IMR-90 (cell line): ENCODE results near the gene OGFOD1. TPM values are rescaled to one million over a fixed set of nuclear protein-coding genes. Genes with fewer than 3 reads are reported as not detected.

ENCODE experiments used
- ATAC-seq: fragments of 200-7000 bp; cut with Tn5 transposase; 2 replicates; pipeline ENCODE4 v1.9.1; 2020; ENCODE audit warnings: low read depth, mild to moderate bottlenecking, moderate library complexity
- BruUV-seq: library from RNA; stranded (reverse); fragments of 400-500 nt; replicated peaks from 2 replicates; lab custom pipeline; 2021; lab: Mats Ljungman, UMichigan
- CTCF ChIA-PET: fragments of 300-600 bp; formaldehyde crosslinking; extraction: SDS; loops from one replicate; lab custom pipeline; 2021; ENCODE audit warnings: antibody characterized with exemption; lab: Yijun Ruan, JAX
- POLR2A ChIA-PET: fragments of 300-600 bp; sonication (Branson Sonifier 250); formaldehyde crosslinking; loops from one replicate; lab custom pipeline; 2022; ENCODE audit warnings: antibody characterized with exemption; ENCODE audit not compliant: unreplicated experiment; lab: Charles Lee
- DNase-seq: peaks from one replicate; pipeline ENCODE4 v3.0.0; 2013
- H2AFZ ChIP-seq: replicated peaks from 2 replicates; pipeline ENCODE3; 2013; ENCODE audit warnings: low read length, mild to moderate bottlenecking; ENCODE audit not compliant: poor library complexity
- H2AK5ac ChIP-seq: 2 replicates; pipeline ENCODE4 v1.6.1; 2013; ENCODE audit warnings: low read depth, low read length, inconsistent platforms
- H2AK9ac ChIP-seq: replicated peaks from 2 replicates; pipeline ENCODE3; 2013; ENCODE audit warnings: mild to moderate bottlenecking, low read depth, low read length, moderate library complexity; ENCODE audit not compliant: poor library complexity
- H2BK120ac ChIP-seq: 2 replicates; pipeline ENCODE4 v1.6.1; 2013; ENCODE audit warnings: low read depth, low read length, inconsistent platforms
- H2BK15ac ChIP-seq: 3 replicates; pipeline ENCODE4 v1.6.1; 2013; ENCODE audit warnings: low read depth, low read length, inconsistent platforms
- H2BK20ac ChIP-seq: 2 replicates; pipeline ENCODE4 v1.6.1; 2013; ENCODE audit warnings: low read depth, mild to moderate bottlenecking, inconsistent platforms, low read length, moderate library complexity
- H2BK5ac ChIP-seq: 2 replicates; pipeline ENCODE4 v1.6.1; 2013; ENCODE audit warnings: mild to moderate bottlenecking, low read depth, low read length, inconsistent platforms; ENCODE audit not compliant: poor library complexity, severe bottlenecking
- H3K14ac ChIP-seq: replicated peaks from 2 replicates; pipeline ENCODE4 v1.6.1; 2013; ENCODE audit warnings: low read depth, low read length, inconsistent platforms
- H3K18ac ChIP-seq: 2 replicates; pipeline ENCODE4 v1.6.1; 2013; ENCODE audit warnings: low read depth, low read length, control low read depth
- H3K23ac ChIP-seq: 2 replicates; pipeline ENCODE4 v1.6.1; 2013; ENCODE audit warnings: low read depth, low read length, inconsistent platforms
- H3K27ac ChIP-seq: 2 replicates; pipeline ENCODE4 v1.5.1; 2013; ENCODE audit warnings: mild to moderate bottlenecking, control low read depth, low read length; ENCODE audit not compliant: insufficient read depth
- H3K27me3 ChIP-seq: 2 replicates; pipeline ENCODE4 v1.6.1; 2013; ENCODE audit warnings: low read length; ENCODE audit not compliant: control insufficient read depth, insufficient read depth
- H3K36me3 ChIP-seq: 2 replicates; pipeline ENCODE4 v1.6.1; 2013; ENCODE audit warnings: low read length, mixed read lengths; ENCODE audit not compliant: control insufficient read depth, insufficient read depth
- H3K4ac ChIP-seq: 2 replicates; pipeline ENCODE4 v1.6.1; 2013; ENCODE audit warnings: low read depth, low read length, inconsistent platforms
- H3K4me1 ChIP-seq: 2 replicates; pipeline ENCODE4 v1.6.1; 2013; ENCODE audit warnings: low read length, mixed read lengths; ENCODE audit not compliant: control insufficient read depth, insufficient read depth
- H3K4me2 ChIP-seq: 2 replicates; pipeline ENCODE4 v1.6.1; 2013; ENCODE audit warnings: low read depth, mild to moderate bottlenecking, control low read depth, low read length, moderate library complexity
- H3K4me3 ChIP-seq: 2 replicates; pipeline ENCODE4 v1.5.1; 2013; ENCODE audit warnings: low read depth, mild to moderate bottlenecking, control low read depth, low read length, moderate library complexity; ENCODE audit not compliant: insufficient read depth
- H3K56ac ChIP-seq: 2 replicates; pipeline ENCODE4 v1.6.1; 2013; ENCODE audit warnings: low read length, inconsistent platforms; ENCODE audit not compliant: insufficient read depth; ENCODE audit errors: extremely low read depth
- H3K79me1 ChIP-seq, 2 experiments: 2 replicates each; pipeline ENCODE4 v1.6.1; 2013; ENCODE audit warnings: low read length in 2 of 2, inconsistent platforms in 1 of 2, low read depth in 1 of 2
- H3K9ac ChIP-seq: 2 replicates; pipeline ENCODE4 v1.6.1; 2013; ENCODE audit warnings: low read depth, low read length, control low read depth
- H3K9me1 ChIP-seq: 2 replicates; pipeline ENCODE4 v1.6.1; 2013; ENCODE audit warnings: low read length, inconsistent platforms; ENCODE audit not compliant: insufficient read depth
- H3K9me3 ChIP-seq: 2 replicates; pipeline ENCODE4 v1.6.1; 2013; ENCODE audit warnings: low read length; ENCODE audit not compliant: control insufficient read depth, insufficient read depth
- H4K20me1 ChIP-seq: 2 replicates; pipeline ENCODE4 v1.6.1; 2013; ENCODE audit warnings: low read length, inconsistent platforms; ENCODE audit not compliant: insufficient read depth
- H4K5ac ChIP-seq: 2 replicates; pipeline ENCODE4 v1.6.1; 2013; ENCODE audit warnings: mild to moderate bottlenecking, low read depth, low read length, control low read depth
- H4K8ac ChIP-seq, 2 experiments: 2 replicates each; pipeline ENCODE4 v1.6.1; 2013; ENCODE audit warnings: low read depth in 2 of 2, low read length in 2 of 2, control low read depth in 1 of 2, inconsistent platforms in 1 of 2
- H4K91ac ChIP-seq: 2 replicates; pipeline ENCODE4 v1.6.1; 2013; ENCODE audit warnings: low read depth, low read length, inconsistent platforms; ENCODE audit not compliant: insufficient read depth
- MAFK ChIP-seq: IDR thresholded peaks from 2 replicates; pipeline ENCODE4 v1.6.1; 2012; ENCODE audit warnings: low read depth, low read length, improper control_type of control experiment
- MXI1 ChIP-seq: IDR thresholded peaks from 2 replicates; pipeline ENCODE4 v1.6.1; 2012; ENCODE audit warnings: low read depth, mild to moderate bottlenecking, low read length, moderate library complexity, borderline replicate concordance
- POLR2A ChIP-seq: IDR thresholded peaks from 2 replicates; pipeline ENCODE4 v1.6.1; 2012; ENCODE audit warnings: mild to moderate bottlenecking, low read depth, low read length
- SMC3 ChIP-seq: fragments of 150-350 bp; IDR thresholded peaks from 2 replicates; pipeline ENCODE4 v1.6.1; 2016; ENCODE audit warnings: low read depth, mild to moderate bottlenecking, antibody characterized with exemption, low read length, moderate library complexity
- WGBS, 2 experiments: methylation state at CpG; one replicate each; pipeline versions ENCODE4 v1.1.5 to v1.1.7; 2013; ENCODE audit warnings: missing lambda C conversion rate in 2 of 2; ENCODE audit not compliant: insufficient read length in 1 of 2; ENCODE audit errors: extremely low coverage in 2 of 2; 5-methylcytosine and 5-hydroxymethylcytosine counted together
- dilution Hi-C: fragments of 300-500 bp; cut with HindIII; formaldehyde crosslinking; loops from one replicate; pipeline ENCODE4 v1.14.3; 2018; ENCODE audit warnings: low sequenced_read_pairs; ENCODE audit not compliant: unreplicated experiment
- in situ Hi-C: fragments of 300-500 bp; cut with MboI; formaldehyde crosslinking; loops from 3 replicates; pipeline ENCODE4 v1.14.3; 2019; ENCODE audit warnings: low sequenced_read_pairs, inconsistent platforms, mixed read lengths
- intact Hi-C: fragments of 100-400 bp; cut with micrococcal nuclease; formaldehyde crosslinking; loops from 2 replicates; pipeline ENCODE4 v1.10.0; 2022
- polyA plus RNA-seq, 3 experiments: library from polyadenylated mRNA; depleted of rRNA; stranded (reverse); fragments of >200 nt; gene quantifications; 2 replicates each; pipeline ENCODE4 v1.2.3, GENCODE V29; 2012; ENCODE audit warnings: low replicate concordance in 1 of 3
- total RNA-seq: library from RNA; depleted of rRNA; stranded (reverse); fragments of >200 nt; gene quantifications from 2 replicates; pipeline ENCODE4 v1.2.3, GENCODE V29; 2012

The OGFOD1 gene
- total and polyA plus RNA-seq, 2 of the 4 experiments (the other 2 are of a cell fraction): 43.5 to 103 TPM

DNA sequence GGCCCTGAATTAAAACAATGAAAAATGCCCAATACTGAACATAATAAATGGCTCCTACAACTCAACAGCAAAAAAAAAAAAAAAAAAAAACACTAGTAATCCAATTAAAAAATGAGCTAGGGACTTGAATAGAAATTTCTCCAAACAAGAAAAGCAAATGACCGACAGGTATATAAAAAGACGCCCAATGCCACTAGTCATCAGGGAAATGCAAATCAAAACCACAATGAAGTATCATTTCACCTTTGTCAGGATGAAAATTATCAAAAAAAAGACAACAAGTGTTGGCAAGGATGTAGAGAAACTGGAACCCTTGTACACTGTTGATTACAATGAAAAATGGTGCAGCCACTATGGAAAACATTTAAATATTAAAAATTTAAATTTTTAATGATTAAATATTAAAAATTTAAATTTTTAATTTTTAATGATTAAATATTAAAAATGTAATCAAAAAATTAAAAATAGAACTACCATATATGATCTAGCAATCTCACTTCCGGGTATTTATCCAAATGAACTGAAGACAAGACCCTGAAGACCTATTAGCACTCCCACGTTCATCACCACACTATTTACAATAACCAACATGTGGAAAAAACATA is 40.4 kb downstream of the OGFOD1 start:
- Histone ChIP-seq H3K27ac (no peak overlapping the region), H2AK5ac (no peak overlapping the region), H4K5ac (no peak overlapping the region), H2BK20ac (no peak overlapping the region), H3K56ac (no peak overlapping the region), H3K79me1 (no peaks in the 10 kb centered on the region), H3K14ac (no peak overlapping the region), H3K23ac (no peak overlapping the region), H3K9me1 (no peaks in the 10 kb centered on the region), H3K27me3 (no peaks in the 10 kb centered on the region), H2AFZ (no peak overlapping the region), H3K9me3 (no peaks in the 10 kb centered on the region), H2BK15ac (no peak overlapping the region), H4K20me1 (no peaks in the 10 kb centered on the region), H2AK9ac (no peak overlapping the region), H3K4ac (no peak overlapping the region), H3K4me1 (no peaks in the 10 kb centered on the region), H2BK5ac (no peak overlapping the region), H3K4me2 (no peak overlapping the region), H2BK120ac (no peak overlapping the region), H4K8ac (no peak overlapping the region), H3K36me3 (peaks cover 3% of the 10 kb centered on the region), H4K91ac (no peak overlapping the region), H3K18ac (no peak overlapping the region), H3K9ac (no peak overlapping the region), H3K4me3 (no peak overlapping the region)
- in situ Hi-C loops: no loop called here
- POLR2A ChIA-PET: interaction anchor here (0.6 kb wide), 2 partner anchors 117 to 178 kb away, joined by 3 to 4 read pairs; no protein-coding TSS in a partner anchor
- DNase-seq (no peak), ATAC-seq (no peak)
- BruUV-seq: no TSS peak
- WGBS, 2 experiments: no CpG with 5 or more reads among the region's 4 CpGs
- CTCF ChIA-PET: no interaction called here
- dilution Hi-C loops: no loop called here
- TF ChIP-seq POLR2A: no peak
- TF ChIP-seq MAFK: no peak
- TF ChIP-seq MXI1: no peak
- TF ChIP-seq SMC3: no peak
- intact Hi-C loops: no loop called here
